Stimulated activated CD8-positive, alpha-beta memory T cell treated with anti-CD3 and anti-CD28 coated beads, Interleukin-7, amount 100 ng/mL, for 1 hour (primary cell): ENCODE data around the gene ARPC5.
"Not testable (repeated sequence)": the region's sequence is repeated elsewhere in the genome, so short reads cannot be mapped to it uniquely, and the experiment has no call there.

ENCODE experiments used
- DNase-seq, 2 donors: peaks; one replicate each; pipeline ENCODE4 v3.0.0-alpha.2; 2020; ENCODE audit warnings: low read depth in 2 of 2

Gene ARPC5

DNA sequence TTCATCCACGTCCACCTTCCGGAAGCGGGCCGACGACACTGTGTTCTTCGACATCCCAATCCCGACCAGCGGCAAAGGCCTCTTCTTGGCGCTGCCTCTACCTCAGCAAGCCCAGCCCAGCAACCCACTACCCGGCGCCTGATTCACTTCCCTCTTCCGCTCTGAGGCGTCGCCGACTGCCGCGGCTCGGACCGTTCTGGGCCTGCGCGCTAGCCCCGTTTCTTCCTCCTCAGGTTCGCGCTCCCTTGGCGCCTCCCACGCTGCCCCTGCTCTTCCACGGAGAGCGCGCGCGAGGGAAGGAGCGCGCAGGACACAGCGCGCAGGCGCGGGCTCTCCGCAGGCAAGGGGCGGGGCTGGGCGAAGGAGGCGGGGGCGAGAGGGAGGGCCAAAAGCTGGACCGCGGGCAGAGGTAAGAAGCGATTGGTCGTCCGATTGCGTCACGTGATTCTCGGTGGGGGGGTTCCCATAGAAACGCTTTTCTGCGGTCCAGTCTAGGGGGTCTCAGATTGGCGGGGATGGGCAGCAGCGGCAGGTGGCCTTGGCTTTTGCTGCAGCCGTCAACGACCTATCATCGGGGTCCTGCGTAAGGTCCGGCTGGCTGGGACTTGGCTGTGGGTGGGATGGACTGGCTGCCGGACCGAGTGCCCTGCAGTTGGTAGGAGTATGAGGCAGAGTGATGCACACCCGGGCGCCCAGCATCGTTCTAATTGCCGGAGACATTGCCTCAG is at the start of gene ARPC5:
Gene ARPC5, minus strand, starts transcription at position 178 of the 728 bp plus-strand sequence. Its CDS starts 124 bp downstream, at position 54.
- peak; percentile 93 to 94 for DNase-seq

DNA sequence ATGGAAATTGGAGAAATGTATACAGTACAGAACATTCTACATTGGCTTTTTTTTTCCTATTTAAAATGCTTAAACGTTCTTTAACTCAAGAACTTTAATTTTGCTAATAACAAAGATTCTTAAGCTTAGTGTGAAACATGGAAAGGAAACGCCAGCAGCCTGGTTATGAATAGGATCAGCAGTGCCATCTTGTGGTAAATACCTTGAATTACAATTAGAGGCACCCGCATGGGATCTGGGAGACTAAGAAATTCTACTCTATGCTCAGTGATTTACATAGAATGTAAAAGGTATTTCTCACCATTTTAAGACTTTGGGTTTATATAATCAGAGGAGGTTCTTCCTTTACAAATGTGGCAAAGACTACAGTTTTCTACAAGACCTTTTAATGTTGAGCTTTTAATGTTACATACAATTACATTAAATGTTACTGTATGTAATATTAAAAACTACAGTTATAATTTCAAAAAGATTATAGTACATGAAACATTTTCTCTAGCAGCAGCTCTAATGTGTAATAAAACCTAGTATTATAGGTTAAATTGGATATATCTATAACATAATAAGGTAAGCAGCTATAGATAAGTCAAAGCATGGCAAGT is 49.6 kb upstream of the ARPC5 start:
- no peak for DNase-seq

DNA sequence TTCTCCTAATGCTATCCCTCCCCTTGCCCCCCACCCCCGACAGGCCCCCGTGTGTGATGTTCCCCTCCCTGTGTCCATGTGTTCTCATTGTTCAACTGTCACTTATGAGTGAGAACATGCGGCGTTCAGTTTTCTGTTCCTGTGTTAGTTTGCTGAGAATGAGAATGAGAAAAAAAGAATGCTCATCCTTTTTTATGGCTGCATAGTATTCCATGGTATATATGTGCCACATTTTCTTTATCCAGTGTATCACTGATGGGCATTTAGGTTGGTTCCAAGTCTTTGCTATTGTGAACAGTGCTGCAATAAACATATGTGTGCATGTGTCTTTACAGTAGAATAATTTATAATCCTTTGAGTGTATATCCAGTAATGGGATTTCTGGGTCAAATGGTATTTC is 43.8 kb upstream of the ARPC5 start:
- not testable (repeated sequence) for DNase-seq

DNA sequence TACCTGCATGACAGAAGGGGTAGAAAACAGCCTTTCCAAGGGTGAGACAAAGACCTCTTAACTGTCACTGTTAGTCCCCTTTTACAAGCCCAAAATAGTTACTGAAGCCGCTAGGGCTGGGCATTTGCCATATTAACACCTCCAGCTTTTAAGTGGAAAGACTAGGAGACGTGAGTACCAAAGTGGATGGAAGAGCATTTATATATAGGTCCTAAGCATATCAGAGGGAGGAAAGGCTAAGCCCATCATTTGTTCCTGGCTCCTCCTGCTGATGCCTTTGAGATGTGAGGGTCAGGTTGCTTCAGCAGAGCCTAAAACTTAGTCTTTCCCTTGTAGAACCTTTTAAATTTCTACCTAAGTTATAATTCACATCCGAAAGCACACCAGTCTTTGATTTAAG is 43.2 kb upstream of the ARPC5 start:
- no peak for DNase-seq

DNA sequence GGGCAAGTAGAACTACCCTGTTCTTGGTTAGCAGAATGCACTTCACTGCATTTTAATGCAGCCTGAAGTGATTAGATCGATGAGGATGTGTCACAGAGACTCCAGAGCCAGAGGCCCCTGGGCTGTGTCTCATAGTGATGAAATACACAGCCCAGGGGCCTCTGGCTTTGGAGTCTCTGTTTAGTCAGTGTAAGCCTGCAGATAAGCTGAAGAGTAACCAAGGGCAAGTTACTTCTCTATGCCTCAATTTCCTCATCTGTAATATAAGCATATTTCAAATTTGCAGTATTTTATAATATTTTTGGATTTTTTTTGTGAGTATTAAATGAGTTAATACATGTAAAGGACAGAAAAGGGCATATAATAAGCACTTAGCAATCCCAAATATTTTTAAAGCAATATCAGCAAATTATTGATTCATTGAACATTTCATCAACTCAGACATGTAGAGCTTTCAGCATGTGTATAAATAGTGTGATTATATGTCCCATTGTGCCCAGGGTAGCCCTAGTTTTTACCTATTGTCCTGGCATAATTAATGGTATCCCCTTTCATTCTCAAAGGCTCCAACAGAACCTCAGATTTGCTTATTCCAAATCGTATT is 41.1 kb upstream of the ARPC5 start:
- no peak for DNase-seq

DNA sequence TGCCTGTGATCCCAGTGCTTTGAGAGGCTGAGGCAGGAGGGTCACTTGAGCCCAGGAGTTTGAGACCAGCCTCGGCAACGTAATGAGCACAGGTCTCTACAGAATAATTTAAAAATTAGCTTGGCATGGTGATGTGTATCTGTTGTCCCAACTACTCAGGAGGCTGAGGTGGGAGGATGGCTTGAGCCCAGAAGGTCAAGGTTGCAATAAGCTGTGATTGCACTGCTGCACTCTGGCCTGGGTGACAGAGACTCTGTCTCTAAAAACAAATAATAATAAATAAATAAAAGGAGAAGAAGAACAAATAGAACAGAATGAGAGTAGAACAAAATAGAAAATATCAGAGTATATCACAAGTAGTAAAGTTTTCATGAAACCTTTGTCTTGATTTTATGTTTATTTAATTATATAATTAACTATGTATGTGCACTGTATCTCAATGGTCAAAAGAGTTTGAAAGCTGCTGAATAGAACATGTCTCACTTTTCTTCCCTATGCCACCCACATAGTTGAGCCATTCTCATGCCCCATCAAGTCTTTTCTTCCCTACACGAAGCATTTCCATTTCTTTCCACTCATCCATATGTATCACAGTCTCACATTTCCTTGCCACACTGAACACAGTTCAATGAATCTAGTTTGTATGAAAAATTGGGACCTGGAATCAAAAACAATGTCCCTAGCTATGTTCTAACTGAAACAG is 40.5 kb upstream of the ARPC5 start:
- no peak for DNase-seq

DNA sequence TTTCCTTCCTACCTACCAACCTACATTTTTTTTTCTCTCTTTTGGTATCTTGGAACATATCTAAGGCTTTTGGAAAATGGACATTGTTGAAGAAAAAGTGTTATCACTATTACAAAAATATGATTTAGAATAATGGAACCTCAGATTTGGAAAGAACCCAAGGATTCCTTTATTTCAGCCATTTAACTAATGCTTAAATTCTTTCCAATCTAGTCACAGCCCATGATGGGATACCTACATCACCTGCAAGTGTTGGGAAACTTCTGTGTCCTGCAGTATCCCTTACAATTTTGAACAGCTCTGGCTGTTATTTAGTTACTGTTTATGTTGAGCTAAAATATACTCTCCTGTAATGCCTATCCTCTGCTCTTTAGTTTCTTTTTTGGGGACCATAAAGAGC is 39.8 kb upstream of the ARPC5 start:
- no peak for DNase-seq

DNA sequence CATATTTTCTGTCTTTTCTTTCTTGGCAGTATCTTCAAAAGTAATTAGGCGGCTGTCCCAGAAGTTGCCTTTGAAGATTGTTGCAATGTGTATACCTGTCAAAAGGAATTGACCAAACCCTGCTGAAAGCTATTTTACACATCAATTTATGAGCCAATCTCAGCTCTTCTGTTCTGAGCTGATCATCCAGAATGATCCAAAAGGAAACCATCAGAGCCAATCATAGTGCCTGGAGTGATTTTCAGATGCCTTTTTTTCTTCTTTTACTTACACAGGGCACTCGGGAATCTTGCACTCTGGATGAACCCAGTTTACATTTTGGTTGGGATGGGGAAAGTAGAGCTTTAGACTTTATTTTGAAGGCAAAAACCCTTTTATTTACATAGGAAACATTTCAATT is 39.3 kb upstream of the ARPC5 start:
- no peak for DNase-seq

DNA sequence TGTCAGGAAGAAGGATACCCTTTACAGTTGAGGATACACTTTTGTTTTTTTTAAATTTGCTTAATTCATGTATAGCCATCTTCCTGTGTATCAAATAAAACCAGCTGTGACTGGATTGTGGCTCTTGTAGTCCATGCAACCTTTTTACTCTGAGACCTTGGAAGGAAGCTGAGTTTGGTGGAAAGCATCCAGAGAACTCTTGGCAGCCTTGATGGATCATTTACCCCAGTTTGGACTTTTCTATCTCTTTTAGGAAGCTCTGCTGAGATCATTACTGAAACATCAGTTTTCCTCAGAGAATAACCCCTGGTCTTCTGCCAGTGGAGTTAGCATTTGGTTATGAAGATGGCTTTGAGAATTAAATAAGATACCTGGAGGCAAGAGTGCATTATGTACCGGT is 38.8 kb upstream of the ARPC5 start:
- no peak for DNase-seq

DNA sequence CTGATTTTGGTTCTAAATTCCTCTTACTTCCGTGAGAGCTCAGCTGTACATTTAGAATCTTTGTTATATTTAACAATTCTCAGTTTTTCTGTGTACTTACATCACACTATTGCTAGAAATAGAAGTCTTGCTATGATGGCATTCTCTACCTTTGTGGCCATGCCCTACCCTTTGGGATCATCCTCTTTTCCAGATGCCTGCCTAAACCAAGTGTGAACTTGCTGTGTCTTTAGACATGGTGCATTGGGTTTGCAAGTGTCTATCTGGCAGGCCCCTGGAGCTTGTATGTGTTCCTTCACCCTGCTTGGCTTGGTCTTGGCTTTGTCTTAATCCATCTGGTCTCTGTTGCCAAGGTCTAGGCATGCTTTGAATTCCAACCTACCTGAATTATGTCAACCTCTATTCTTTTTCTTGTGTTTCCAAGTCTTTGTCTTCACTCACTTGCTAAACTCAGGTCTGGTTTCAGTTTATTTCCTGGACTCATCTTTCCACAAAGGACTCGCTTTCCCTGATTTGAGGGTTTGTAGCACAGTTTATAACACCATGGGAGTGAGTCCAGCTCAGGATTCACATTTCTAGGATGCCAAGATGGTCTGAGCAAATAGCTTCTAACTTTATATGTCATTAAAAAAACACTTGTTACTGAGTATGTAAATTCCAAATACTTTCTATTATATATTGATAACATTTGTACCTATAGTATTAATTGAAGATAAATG is 38.2 kb upstream of the ARPC5 start:
- no peak for DNase-seq

DNA sequence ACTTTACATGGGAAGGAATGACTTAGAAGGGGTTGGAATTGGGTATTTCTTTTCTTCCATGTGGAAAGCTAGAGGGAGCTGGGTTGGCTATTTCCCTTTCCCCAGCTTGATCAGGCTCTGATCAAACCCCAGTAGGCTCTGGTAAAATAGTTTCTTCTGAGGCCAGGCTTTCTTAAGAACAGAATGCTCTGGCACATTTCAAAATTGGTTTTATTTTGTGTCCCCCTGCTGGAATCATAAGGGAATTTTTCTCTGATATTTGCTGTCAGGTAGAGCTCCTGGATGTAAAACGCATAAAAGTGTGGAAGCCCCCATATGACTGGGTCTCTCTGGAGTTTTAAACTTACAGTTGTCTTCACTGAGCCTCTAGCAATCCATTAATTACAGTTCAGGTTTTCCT is 34.6 kb upstream of the ARPC5 start:
- no peak for DNase-seq

DNA sequence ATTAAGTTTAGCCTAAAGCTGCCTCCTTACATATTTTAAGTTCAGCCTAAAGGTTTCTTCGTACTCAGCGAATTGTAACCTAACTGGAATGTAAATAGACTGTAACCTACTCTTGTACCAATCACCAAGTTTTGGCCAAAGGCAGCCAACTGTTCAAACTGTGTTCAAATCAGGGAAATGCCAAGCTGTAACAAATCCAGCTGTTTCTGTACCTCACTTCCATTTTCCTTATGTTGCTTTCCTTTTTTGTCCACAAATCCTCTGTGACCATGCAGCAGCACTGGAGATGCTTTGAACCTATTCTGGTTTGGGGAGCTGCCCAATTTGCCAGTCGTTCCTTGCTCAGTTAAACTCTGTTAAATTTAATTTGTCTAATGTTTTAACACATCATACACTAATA is 20.8 kb upstream of the ARPC5 start:
- no peak for DNase-seq

DNA sequence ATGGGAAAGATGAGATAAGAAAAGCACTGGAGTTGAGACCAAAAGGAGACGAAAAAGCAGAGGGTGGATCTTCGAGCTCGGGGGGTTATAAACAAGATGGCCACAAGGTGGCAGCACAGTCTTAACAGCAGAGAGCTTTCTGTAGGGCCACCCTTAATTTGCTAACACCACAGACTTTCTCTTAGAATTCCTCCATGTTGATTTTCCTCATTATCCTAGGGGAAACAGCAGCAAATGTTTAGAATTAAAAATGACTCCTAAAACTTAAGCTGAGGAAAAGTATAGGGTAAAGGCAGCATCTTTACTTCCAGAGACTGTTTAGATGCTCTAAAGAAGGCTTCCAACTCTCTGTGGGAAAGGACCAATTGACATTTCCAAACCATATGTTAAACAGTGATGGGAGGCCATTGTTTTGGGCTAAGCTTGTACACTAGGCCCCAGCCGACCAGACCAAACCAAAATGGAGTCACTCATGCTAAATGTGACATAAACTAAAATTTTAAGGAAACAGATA is 20.0 kb upstream of the ARPC5 start:
- DNase-seq, result peak; percentile 26 to 64

DNA sequence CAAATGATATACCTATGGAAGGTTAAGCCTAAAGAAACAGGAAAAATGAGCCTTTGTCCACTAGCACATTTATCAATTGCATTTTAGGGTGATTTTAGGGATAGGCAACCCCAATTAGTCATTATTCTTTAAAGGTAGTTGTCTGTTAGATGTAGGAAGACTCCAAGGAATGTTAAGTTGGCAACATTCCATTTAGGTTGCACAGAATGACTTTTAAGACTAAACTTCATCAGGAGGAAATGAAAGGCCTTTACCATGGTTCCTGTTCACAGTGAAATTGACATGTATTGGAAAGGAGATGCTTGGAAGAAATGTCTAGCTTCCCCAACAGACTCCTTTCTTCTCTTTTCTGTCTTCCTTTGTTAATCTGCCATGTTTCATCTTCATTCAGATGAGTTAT is 19.1 kb upstream of the ARPC5 start:
- no peak for DNase-seq

DNA sequence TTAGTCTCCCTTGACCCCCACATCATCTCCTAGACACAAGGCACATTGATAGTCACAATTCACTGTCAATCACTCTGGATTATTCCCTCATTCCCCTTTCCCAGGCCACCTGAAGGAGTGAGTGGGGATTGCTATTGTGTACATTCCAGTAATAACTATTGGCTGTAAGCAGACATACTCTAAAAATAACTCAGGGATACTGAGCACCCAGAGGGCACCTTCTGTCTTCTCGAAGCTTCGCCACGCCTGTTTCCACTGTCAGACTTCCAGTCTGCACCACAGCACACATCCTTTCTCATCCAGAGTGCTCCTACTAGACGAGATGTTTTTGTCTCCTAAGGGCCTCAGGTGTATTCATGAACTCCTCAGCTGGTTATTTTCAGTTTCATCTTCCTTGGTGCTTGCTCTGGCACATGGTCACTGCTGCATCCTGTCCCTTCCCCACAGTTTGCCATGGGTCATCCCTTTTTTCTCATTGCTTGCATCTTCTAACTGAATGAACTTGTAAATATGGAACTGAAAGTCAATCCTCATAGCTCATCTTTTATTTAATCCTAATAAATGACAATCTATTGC is 18.4 kb upstream of the ARPC5 start:
- DNase-seq, result no peak

DNA sequence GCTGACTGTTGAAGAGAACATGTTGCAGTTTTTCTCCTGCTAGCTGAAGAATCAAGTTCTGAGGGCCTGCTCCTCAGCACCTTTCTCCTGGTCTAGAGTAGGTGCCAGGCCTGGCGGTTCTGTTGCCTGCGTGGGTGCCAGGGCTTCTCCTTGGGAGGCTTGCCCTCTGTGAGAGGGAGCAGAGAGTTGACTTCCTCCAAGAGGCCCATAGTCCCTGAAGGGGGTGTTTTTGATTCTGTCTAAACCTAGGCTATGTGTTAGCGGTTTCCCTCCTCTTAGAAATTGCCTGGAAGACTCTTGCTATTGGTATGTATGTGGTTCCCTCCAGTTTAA is 17.8 kb upstream of the ARPC5 start:
- DNase-seq, result no peak

DNA sequence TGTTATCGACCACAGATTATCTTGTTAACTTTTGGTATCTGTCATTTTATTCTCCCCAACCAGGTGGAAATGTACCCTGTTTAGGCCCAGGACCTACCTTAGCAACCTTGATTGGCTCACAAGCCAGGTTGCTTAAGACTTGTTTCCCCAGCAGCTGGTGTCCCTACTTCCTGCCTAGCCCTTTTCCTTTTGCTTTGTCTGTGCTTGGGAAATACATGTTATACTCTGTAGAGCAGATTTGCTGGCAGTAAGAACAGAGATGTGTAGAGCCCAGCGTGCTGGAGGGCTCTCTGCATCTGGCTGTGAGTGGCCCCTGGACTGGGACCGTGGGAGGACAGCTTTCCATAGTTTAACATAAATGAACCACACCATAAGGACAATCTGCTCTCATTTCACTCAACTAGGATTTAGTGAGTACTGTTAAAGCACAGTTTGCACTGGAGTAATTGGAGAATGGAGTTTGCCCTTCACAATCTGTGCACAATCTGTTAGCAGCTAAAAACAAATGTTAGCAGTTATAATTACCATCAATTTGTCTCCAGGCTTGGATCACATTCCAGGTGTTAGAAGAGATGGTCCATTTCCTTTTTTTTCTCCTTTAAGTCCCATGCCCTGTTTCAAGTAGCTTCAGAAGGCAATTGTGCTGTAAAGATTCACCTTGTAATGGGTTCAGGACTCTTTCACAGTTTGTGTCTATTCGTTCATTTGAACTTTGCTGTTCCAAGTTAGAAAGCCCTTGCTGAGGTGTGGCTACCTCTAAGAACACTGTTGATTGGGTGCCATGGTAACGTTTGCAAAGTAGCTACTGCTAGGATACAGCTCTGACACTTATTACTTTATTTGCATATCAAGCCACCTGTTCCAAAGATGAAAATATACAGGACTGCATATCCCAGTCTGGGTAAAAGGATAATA is 17.2 kb upstream of the ARPC5 start, which contains the start of gene APOBEC4:
Gene APOBEC4, minus strand, starts transcription at position 770 of the 915 bp plus-strand sequence. CDS start 4,535 bp downstream, outside the sequence.
- DNase-seq, result no peak

DNA sequence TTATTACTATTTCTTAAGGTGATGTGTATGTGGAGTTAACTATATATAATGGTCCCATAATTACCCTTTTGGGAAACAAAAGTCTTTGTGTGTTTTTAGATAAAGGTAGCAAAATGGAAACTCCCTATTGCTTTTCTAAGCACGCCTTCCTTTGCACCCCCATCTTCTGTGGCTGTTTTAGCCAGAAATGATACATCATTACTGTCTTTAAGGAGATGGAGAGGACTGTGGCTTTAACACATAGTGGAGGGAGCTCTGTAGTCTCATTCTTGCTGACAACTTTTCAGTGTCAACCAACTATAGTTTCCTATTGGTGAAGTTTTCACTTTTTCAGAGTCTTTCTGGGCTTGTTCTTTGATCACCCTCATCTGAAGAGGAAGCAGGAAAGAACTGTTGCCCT is 16.5 kb upstream of the ARPC5 start:
- DNase-seq, result no peak

DNA sequence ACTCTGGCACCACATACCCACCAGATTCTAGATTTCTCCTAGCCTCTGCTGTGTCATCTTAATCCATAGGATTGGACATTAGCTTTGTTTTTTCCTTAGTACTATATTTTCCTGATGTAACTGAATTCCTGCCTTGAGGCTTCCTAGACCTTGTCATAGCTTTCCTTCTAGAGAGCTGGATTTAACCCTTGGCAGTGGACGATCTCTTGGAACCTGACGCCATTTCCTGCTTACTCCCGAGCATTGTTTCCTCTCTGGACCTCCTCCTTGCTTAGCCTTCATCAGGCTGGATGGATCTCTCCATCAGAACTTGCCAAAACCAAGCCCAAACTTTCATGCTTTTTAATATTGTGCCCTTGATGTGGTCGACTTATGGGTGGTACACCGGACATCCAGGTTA is 16.0 kb upstream of the ARPC5 start:
- DNase-seq, result no peak

DNA sequence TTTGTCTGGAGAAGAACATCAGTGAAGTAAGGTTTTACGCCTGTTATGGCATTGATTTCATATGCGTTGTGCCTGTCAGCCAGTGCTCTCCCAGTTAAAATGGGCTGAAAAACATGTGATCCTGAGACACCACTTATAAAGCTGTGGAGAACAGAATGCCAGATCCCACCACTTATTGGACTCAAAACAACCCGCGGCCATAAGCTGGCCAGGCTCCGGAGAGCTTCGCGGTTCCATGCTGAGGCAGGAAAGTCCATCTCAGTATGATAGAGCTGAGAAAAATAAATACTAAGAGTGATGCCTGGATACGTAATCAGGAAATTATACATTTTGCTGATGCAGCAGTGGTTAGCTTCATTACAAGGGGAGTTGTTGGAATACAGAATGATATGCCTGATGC is 12.5 kb upstream of the ARPC5 start:
- no peak for DNase-seq
